ENCODE measurements around the gene BMP10. TPM values are rescaled to one million over a fixed set of nuclear protein-coding genes. Genes with fewer than 3 reads are reported as not detected.

BMP10 gene
- total RNA-seq, 1 donor from 2014 or later: not detected

GRCh38 chr2:68865108-68865507, 6.1 kb downstream of the BMP10 start:
- H3K27me3 Mint-ChIP-seq (ENCODE audit: low read depth): peaks cover 3% of the 10 kb centered on the region
- no peak for DNase-seq (ENCODE audit: low read depth, low spot score)
- H3K36me3 Mint-ChIP-seq (ENCODE audit: low read depth): no peaks in the 10 kb centered on the region
- H3K27ac Mint-ChIP-seq (ENCODE audit: unreplicated experiment): no peak overlapping the region
- no peak for TF ChIP-seq CTCF (conservative IDR thresholded peaks at IDR 0.05)
- peaks cover 5% of the 10 kb centered on the region for H3K4me1 Mint-ChIP-seq
- H3K9me3 Mint-ChIP-seq: no peaks in the 10 kb centered on the region
- H3K4me3 Mint-ChIP-seq: no peak overlapping the region

DNA sequence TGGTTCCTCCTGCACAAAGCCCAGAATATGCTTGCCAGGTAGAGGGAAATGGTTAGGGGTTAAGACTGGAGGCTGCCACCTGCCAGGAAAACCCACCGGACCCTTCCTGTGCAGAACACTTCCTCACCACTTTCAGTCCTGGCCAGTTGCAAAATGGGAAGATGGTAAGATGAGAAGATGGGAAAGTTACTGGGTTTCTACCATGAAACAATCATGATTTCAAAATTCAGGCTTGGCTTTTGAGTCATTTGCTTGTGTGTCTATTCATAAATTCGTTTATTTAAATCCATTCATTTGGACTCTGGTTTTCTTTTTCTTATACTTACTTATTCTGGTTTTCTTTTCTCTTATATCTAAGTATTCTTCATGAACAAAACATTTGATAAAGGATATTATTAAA, 7.2 kb downstream of the BMP10 start:
- peaks cover 5% of the 10 kb centered on the region for H3K4me1 Mint-ChIP-seq
- no peak for DNase-seq (ENCODE audit: low read depth, low spot score)
- no peak overlapping the region for H3K27ac Mint-ChIP-seq (ENCODE audit: unreplicated experiment)
- no peaks in the 10 kb centered on the region for H3K36me3 Mint-ChIP-seq (ENCODE audit: low read depth)
- no peak for TF ChIP-seq CTCF (conservative IDR thresholded peaks at IDR 0.05)
- no peaks in the 10 kb centered on the region for H3K9me3 Mint-ChIP-seq
- no peak overlapping the region for H3K4me3 Mint-ChIP-seq
- peaks cover 3% of the 10 kb centered on the region for H3K27me3 Mint-ChIP-seq (ENCODE audit: low read depth)

DNA sequence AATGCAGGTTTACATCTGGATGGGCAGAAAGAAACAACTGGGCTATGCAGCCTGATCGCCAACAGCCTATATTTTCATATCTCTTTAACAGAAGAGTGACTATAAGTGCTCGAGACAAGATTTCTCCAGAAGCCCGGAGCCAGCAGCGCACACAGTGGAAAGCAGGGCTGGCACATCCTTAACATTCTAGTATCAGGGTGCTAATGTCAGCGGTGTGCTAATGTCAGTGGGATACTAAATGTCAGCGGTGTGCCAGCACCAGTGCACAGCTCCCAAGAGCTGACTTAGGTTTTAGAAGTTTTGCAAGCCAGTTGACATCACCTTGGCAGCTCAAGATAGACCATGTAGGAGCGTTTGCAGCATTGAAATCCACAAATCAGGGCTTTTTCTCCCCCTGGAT, 8.3 kb downstream of the BMP10 start:
- no peak for DNase-seq (ENCODE audit: low read depth, low spot score)
- peaks cover 5% of the 10 kb centered on the region for H3K27me3 Mint-ChIP-seq (ENCODE audit: low read depth)
- no peaks in the 10 kb centered on the region for H3K9me3 Mint-ChIP-seq
- H3K27ac Mint-ChIP-seq (ENCODE audit: unreplicated experiment): no peak overlapping the region
- H3K4me1 Mint-ChIP-seq: peaks cover 5% of the 10 kb centered on the region
- no peak for TF ChIP-seq CTCF (conservative IDR thresholded peaks at IDR 0.05)
- H3K4me3 Mint-ChIP-seq: no peak overlapping the region
- H3K36me3 Mint-ChIP-seq (ENCODE audit: low read depth): no peaks in the 10 kb centered on the region

GRCh38 chr2:68861330-68861729, 9.9 kb downstream of the BMP10 start:
- Mint-ChIP-seq H3K27ac (ENCODE audit: unreplicated experiment) (no peak overlapping the region), H3K27me3 (ENCODE audit: low read depth) (peaks cover 12% of the 10 kb centered on the region), H3K36me3 (ENCODE audit: low read depth) (no peaks in the 10 kb centered on the region), H3K9me3 (no peaks in the 10 kb centered on the region), H3K4me3 (no peak overlapping the region), H3K4me1 (peaks cover 5% of the 10 kb centered on the region)
- no peak for TF ChIP-seq CTCF (conservative IDR thresholded peaks at IDR 0.05)
- no peak for DNase-seq (ENCODE audit: low read depth, low spot score)

- H3K27ac Mint-ChIP-seq (ENCODE audit: unreplicated experiment): no peak overlapping the region
- H3K9me3 Mint-ChIP-seq: no peaks in the 10 kb centered on the region
- peaks cover 12% of the 10 kb centered on the region for H3K27me3 Mint-ChIP-seq (ENCODE audit: low read depth)
Observed at GRCh38 chr2:68860111-68860510, 11.1 kb downstream of the BMP10 start.

More at GRCh38 chr2:68860111-68860510, 11.1 kb downstream of the BMP10 start:
- TF ChIP-seq CTCF (conservative IDR thresholded peaks at IDR 0.05): no peak
- peaks cover 5% of the 10 kb centered on the region for H3K4me1 Mint-ChIP-seq
- no peak for DNase-seq (ENCODE audit: low read depth, low spot score)
- no peak overlapping the region for H3K4me3 Mint-ChIP-seq
- H3K36me3 Mint-ChIP-seq (ENCODE audit: low read depth): no peaks in the 10 kb centered on the region

Data from neural crest cell (in vitro differentiated cells).